Right hindlimb (tissue), 1 donor: ENCODE results near the gene ARID4A.
"Not testable (repeated sequence)": the region's sequence is repeated elsewhere in the genome, so short reads cannot be mapped to it uniquely, and the experiment has no call there.

Experiments used
- DNase-seq: peaks from one replicate; pipeline ENCODE4 v3.0.0-alpha.2; 2018

The ARID4A gene, protein sequence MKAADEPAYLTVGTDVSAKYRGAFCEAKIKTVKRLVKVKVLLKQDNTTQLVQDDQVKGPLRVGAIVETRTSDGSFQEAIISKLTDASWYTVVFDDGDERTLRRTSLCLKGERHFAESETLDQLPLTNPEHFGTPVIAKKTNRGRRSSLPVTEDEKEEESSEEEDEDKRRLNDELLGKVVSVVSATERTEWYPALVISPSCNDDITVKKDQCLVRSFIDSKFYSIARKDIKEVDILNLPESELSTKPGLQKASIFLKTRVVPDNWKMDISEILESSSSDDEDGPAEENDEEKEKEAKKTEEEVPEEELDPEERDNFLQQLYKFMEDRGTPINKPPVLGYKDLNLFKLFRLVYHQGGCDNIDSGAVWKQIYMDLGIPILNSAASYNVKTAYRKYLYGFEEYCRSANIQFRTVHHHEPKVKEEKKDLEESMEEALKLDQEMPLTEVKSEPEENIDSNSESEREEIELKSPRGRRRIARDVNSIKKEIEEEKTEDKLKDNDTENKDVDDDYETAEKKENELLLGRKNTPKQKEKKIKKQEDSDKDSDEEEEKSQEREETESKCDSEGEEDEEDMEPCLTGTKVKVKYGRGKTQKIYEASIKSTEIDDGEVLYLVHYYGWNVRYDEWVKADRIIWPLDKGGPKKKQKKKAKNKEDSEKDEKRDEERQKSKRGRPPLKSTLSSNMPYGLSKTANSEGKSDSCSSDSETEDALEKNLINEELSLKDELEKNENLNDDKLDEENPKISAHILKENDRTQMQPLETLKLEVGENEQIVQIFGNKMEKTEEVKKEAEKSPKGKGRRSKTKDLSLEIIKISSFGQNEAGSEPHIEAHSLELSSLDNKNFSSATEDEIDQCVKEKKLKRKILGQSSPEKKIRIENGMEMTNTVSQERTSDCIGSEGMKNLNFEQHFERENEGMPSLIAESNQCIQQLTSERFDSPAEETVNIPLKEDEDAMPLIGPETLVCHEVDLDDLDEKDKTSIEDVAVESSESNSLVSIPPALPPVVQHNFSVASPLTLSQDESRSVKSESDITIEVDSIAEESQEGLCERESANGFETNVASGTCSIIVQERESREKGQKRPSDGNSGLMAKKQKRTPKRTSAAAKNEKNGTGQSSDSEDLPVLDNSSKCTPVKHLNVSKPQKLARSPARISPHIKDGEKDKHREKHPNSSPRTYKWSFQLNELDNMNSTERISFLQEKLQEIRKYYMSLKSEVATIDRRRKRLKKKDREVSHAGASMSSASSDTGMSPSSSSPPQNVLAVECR

DNA sequence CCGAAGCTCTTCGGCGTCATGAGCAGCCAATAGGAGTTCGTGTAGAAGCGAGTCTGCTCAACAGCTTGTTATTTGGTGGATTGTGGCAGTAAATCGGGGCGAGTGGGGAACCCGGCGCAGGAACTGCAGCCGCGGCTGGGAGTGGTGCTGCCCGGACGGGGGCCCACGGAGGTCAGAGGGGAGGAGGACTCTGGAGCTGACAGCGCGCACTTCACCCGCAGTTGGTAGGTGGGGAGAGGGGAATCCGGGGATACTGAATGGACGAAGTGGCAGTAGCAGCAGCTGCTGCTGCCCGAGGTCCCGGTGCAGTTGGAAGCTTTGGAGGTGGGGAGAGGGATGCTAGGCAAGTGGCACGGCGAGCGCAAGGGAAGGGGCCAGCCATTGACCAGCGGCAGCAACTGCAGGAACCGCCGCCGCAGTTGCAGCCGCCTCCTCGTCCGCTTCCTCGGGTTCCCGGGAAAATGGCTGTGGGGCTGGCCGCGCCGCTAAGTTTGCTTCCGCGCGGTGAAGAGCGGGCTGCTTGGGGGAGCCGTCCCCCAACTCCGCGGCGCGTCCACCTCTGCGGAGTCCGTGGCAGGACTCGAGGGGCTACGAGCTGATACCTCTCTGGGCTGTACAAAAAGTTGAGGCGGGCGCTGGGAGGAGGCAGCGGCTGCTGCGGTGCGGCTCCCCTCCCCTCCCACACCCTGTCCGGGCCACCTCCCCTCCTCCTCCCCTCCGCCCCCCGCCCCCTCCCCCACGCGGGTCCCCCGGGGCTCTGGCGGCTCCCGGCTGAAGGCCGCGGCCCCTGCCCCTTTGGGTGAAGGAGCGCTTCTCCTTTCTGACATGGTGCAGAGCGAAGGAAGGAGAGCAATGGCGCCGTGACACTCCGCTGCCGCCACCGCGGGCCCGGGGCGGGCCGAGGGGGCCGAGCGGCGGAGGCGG, at the start of gene ARID4A:
Gene ARID4A, plus strand, starts transcription at position 79 of the 924 bp plus-strand sequence. CDS start 1,300 bp downstream, outside the sequence.
- peak; percentile 75 for DNase-seq

DNA sequence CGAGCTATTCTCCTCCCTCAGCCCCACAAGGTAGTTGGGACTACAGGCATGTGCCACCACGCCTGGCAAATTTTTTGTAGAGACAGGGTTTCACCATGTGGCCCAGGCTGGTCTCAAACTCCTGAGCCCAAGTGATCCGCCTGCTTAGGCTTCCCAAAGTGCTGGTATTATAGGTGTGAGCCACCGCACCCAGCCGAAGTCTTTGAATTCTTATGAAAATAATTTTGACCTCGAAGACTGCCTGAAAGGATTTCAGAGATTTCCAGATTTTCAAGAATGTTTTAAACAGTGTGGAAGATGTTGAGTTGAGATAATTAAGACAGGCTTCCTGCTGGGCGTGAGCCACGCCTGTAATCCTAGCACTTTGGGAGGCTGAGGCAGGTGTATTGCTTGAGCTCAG, 48.7 kb upstream of the ARID4A start:
- DNase-seq = no peak

DNA sequence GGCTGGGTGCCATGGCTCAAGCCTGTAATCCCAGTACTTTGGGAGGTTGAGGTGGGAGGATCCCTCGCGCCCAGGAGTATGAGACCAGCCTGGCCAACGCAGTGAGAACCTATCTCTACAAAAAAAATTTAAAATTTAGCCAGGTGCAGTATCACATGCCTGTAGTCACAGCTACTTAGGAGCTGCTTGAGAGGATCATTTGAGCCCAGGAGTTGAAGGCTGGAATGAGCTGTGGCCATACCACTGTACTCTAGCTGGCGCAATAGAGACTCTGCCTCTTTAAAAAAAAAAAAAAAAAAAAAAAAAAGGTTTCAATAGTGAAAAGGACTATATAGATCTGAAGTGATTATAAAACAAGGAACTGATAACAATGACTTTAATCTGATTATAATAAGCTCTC, 40.2 kb upstream of the ARID4A start:
- DNase-seq = no peak

DNA sequence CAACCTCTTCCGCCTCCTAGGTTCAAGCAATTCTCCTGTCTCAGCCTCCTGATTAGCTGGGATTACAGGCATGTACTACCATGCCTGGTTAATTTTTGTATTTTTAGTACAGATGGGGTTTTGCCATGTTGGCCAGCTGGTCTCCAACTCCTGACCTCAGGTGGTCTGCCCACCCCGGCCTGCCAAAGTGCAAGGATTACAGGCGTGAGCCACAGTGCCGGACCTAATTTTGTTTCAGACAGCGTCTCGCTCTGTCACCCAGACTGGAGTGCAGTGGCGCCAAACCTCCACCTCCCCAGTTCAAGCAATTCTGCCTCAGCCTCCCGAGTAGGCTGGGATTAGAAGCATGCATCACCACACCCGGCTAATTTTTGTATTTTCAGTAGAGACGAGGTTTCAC, 36.4 kb upstream of the ARID4A start:
- DNase-seq = not testable (repeated sequence)

DNA sequence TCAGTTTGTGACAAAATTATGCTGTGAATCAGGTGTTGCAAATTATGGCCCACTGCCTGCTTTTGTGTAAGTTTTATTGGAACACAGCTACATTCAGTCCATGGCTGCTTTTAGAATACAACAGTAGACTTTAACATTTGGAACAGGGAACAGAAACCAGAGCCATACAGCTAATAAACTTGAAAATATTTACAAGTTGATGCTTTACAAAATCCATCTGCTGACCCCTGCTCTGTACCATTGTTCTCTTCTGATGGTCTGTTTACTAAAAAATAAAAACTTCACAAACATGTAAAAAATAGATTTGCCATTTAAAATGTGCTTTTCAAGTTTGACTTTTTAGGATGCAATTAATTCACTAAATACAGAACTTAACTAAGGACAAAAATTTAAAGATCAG, 33.0 kb upstream of the ARID4A start:
- no peak for DNase-seq

DNA sequence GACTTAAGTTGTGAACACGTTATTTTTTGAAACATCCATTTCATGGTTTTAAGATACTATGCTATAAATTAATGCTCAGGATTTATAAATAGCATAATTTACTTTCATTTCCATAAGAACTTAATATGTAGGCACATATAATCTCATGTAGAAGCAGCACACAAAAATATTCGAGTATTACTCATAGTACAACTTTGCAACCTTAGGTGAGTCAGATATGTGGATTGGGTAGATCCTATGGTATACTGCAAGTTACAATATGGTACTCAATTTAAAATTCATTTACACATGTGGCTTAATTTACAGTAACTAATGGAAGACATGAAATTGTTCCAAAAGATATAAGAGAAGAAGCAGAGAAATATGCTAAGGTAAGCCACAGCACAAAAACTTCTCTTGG, 27.7 kb upstream of the ARID4A start:
- no peak for DNase-seq

DNA sequence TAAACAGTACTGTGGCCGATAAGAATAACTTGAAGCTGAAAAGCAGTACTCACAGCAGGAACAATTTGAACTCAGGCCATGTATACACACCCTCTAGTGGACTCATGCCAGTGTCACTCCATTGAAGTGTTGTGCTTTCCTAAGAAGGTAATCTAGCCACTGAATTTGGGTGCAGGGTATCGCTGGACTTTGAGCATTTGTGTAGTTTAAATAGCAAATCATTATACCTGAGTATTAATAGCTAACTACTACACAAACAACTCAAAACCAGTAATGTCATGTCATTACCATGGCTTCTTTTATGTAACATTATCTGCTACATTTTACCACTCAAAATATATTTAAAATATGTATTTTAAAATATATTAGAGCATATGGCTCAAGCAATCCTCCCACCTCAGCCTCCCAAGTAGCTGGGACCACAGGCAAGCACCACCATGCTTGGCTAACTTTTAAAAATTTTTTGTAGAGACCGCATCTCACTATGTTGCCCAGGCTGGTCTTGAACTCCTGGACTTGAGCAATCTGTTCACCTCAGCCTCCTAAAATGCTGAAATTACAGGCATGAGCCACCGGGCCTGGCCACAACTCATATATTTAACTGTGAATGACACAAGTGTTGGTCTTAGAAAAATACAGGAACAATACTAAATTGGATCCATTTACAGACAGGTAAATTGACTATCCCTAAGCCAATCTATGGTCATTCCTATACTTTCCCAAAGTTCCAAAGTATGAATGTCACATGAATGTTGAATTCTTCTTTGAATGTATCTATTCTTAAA, 25.6 kb upstream of the ARID4A start:
- no peak for DNase-seq

DNA sequence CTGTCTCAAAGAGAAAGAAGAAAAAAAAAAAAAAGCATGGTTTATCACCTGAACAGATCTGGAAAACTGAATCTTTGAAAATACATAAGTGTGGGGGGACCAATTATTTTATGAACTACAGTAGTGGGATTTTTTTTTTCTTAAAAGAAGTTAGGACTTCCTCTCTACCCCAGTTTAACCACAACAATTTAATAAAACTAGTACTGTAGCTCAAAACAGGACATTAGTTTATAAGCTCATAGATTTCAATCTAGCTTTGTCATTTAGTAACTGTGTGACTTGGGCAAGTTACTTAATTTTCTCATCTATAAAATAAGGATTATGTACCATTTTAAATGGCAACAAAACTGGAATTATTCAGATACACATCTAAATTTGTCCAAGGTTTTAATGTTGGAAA, 23.5 kb upstream of the ARID4A start:
- no peak for DNase-seq

DNA sequence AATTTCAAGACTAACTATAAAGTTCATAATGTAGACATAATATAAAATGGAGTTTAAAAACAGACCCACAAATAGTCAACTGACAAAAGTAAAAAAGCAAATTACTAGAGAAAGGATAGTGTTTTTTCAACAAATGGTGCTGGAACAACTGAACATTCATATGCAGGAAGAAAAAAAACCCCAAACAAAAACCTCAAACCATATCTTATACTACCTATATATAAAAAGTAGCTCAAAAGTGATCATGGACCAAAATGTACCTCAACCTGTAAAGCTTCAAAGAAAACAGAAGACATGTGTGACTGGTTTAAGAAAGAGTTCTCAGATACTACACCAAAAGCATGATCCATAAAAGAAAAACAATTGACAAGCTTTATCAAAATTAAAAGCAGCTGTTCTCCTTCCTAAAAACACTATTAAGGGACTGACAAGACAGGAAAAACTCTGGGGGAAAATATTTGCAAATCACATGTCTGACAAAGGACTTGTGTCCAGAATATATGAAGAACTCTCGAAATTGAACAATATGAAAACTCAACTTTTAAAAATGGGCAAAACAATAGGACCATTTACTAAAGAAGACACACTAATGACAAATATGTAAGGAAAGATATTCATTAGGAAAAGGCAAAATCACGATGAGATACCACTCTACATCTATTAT, 22.7 kb upstream of the ARID4A start:
- DNase-seq = no peak

DNA sequence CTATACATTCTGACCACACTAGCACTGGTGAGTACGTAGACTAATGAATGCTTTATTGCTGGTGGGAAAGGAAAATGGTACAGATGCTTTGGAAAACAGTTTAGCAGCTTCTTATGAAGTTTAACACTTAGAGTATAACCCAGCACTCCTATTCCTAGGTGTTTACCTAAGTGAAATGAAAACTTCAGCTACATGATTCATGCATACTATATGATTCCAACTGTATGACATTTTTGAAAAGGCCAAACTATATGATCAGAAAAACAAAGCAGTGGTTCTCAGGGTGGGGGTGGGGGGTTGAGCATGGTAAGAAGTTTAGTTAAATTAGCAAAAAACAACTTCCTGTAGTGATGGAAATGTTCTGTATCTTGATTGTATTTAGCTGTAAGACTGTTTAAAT, 22.1 kb upstream of the ARID4A start:
- DNase-seq = no peak

DNA sequence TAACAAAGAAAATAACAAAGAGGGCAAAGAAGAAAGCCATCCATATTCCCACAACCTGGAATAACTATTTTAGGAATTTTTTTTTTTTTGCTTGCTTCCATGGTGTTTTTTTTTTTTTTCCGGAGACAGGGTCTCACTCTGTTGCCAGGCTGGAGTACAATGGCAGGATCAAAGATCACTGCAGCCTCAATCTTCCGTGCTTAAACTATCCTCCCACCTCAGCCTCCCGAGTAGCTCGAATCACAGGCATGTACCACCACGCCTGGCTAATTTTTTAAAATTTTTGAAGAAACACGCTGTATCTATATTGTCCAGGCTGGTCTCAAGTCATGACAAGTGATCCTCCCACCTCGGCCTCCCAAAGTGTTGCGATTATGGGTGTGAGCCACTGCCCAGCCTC, 20.2 kb upstream of the ARID4A start:
- no peak for DNase-seq

DNA sequence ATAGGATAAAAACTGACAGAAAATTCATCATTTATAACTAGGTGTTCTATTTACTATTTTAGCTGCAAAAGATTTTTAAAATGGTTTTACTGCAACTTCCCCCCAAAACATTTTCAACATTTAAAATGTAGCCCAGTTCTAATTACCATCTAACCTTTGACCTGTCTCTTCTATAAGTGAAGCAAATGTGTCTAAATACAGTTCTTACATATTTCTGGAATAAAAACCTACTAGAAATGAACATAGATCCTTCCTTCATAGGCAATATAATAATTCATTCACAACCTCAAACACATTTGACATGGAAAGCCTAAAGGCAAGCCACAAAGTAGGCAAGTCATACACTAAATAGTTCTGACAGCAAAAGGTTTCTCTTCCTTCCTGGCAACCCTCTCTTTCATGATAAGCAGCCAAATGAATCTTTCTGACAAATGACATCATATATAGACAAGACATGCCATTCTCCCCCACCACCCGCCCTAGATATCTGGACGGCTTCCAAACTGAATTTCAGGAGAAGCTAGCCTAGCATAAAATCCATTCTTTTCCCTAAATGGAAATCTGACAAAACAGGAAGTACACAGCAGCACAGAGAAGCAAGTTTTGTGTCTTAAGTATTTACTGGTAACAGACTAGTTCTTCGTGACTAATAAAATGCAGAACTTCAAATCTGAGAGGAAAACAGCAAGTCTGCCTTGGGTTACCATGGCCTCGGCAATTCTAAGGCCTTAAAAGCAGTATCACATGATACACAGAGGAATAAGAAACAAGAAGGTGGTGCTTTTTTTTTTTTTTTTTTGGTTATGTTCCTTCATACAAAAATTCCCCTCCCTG, 17.2 kb upstream of the ARID4A start:
- peak; percentile 56 for DNase-seq

DNA sequence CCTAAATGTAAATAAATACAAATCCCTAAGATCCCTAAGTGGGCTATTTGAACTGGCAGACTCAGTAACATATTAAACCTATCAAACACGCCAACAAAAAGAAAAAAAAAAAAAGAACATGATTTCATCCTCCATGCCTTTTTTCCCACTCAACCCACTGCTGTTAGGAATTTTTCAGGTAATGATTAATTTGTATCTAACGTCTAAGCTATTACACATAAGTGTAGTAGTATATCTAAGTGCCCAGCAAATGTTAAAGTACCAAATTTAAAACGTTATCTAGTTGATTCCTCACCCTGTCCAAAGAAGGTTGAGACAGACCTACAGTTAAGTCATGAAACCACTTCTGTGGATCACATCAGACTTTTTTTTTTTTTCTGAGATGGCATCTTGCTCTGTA, 16.4 kb upstream of the ARID4A start:
- no peak for DNase-seq

DNA sequence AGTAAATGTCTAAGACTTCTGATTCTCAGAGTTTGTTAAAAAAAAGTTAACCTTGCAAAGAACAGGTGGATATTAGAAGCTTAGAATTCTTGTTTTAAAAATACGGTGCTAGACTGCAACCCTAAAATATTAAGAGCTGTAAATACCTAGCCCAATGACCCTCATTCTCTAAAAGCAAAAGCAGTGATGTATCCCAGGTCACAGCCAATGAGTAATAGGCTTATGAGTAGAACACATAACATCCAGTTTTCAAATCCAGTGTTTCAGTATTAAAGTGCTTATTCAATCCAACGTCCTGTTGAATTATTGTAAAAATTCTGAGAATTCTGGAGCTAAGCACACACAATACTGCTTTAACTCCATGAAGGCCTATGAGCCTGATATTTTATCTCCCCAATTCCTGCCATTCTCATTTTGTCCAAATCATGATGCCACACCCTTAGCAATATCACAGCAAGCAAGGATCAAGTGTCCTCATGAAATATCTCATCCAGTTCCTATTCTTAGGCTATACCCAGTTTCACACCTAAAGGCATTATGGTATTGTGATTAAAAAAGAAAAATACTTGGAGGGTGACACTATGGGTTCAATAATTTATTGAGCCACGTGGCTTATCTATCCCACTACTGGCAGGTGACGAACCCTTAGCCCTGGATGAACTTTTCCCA, 15.3 kb upstream of the ARID4A start:
- no peak for DNase-seq

DNA sequence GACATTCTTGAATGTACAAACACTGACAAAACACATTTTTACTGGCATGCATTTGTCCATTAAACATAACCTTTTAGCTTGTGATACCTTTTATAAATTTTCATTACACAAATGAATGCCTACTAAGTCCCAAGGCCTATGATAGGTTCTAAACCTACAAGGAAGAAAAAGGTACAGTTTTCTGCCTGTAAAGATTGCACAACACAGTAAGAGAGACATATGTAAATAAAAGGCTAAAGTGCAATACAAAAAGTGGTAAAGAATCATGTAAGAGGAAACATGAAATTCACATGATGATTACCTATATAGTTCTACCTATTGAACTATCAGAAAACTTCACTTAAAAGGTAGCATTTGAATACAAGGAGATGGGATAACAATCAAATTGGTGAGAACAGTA, 14.6 kb upstream of the ARID4A start:
- DNase-seq = no peak

DNA sequence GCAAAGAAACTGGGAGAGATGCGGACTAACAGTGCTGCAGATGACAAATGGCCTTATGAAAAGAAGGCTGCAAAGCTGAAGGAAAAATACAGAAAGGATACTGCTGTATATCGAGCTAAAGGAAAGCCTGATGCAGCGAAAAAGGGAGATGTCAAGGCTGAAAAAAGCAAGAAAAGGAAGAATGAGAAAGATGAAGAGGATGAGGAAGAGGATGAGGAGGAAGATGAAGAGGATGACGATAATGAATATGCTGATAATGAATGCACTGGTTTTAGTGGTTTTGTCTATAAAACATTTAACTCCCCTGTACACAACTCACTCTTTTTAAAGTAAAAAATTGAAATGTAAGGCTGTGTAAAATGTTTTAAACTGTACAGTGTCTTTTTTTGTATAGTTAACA, 13.2 kb upstream of the ARID4A start:
- no peak for DNase-seq

DNA sequence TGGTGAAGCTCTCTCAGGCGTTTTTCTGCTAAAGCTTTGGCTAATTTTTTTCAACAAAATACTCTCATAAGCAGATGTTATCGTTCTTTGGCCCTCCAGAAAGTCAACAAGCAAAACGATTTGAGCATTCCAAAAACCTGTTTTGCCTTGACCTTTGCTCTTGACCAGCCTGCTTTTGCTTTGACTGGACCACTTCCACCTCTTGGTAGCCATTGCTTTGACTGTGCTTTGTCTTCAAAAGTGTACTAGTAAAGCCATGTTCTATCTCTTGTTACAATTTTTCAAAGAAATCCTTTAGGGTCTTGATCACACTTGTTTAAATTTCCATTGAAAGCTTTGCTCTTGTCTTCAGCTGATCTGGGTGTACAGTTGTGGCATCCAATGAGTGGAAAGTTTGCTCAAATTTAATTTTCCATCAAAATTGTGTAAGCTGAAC, 10.7 kb upstream of the ARID4A start:
- no peak for DNase-seq

DNA sequence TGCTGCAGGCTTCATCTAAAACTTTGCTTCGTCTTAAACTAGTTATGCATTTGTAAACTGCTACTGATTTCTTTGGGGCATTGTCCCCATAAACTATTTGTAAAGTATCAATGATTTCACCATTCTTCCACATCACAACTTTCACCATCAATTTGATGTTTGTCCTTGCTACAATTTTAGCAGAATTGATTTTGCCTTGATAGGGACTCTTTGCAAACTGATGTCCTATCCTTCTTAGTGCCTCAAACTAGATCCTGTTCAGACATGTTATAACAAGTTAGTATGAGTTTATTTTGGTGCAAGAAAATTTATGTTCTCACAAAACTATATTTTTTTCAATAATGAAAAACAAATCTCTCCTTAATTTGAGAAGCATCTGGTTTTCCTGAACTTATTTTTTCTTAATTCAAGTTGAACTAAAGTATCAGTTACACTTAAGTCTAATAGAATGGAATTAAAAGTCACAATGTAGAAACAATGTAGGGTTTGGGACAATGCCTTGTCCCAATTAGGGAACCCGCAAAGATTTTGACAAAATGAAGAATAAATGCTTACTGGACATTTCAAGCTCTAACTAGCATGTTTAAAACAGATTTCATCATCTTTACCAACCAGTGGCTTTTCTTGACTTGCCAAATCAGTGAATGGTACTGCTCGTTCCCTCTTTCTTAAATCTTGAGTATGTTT, 10.1 kb upstream of the ARID4A start:
- no peak for DNase-seq

DNA sequence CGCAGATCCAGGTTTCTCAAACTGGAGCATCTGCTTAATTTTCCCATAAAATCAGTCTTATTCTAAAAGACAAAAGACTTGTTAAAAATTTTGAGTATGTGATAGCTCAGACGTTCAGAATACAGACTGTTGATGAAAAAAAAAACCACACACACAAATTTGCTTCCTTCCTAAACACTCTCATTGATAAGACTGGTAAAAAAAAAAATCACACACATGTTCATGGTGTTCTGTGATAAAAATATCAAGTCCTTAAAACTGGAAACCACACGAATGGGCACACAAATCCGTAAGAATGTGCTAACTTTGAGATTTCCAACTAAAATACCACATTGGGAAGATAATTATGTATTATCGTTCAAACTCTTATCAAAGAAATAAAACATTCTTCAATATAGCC, 6.7 kb upstream of the ARID4A start:
- DNase-seq = no peak
